Kidney tubule cell (primary cell): ENCODE data around the gene CRISPLD2.

Experiments used
- DNase-seq: peaks from one replicate; pipeline ENCODE4 v3.0.0-alpha.2; 2018; ENCODE audit warnings: low spot score

CRISPLD2 gene

GRCh38 chr16:84884596-84885341 is 65.0 kb downstream of the CRISPLD2 start:
- peak; percentile 11 for DNase-seq

GRCh38 chr16:84885342-84885910 is 65.6 kb downstream of the CRISPLD2 start:
- DNase-seq = no peak

DNA sequence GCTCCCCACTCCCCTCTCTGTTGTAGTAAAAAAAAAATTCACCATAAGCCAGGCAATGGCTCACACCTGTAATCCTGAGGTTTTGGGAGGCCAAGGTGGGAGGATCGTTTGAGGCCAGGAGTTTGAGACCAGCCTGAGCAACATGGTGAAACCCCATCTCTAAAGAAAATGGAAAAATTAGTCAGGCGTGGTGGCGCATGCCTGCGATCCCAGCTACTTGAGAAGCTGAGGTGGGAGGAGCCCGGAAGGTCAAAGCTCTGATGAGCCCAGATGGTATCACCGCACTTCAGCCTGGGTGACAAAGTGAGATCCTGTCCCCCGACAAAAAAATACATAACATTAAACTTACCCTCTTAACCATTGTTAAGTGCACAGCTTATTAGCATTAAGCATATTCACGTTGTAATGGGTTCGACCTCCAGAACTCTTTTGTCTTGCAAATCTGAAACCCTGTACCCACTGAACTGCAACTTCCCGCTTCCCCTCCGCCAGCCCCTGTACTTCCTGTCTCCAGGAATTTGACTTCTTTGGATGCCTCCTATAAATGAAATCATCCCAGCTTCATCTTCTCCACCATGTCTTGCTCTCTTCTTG is 66.8 kb downstream of the CRISPLD2 start:
- DNase-seq = no peak

- DNase-seq = no peak
Measured at GRCh38 chr16:84887207-84887606, 67.4 kb downstream of the CRISPLD2 start.

DNA sequence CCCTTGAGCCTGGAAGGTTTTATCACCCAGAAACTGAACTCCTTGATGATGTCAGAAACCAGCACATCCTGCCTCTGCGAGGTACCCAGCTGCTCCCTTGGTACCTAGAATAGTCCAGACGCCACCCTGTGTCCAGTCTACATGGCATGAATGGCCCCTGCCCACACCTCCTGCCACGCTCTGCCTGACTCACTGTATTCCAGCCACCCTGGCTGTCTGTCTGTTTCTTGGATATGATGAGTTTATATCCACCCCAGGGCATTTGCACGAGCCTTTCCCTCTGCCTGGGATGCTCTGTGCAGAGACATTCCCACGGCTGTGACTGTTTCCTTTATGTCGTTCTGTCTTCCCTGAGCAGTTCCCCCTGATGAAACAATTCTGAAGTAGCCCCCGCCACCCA is 68.7 kb downstream of the CRISPLD2 start:
- DNase-seq = peak; percentile 22

DNA sequence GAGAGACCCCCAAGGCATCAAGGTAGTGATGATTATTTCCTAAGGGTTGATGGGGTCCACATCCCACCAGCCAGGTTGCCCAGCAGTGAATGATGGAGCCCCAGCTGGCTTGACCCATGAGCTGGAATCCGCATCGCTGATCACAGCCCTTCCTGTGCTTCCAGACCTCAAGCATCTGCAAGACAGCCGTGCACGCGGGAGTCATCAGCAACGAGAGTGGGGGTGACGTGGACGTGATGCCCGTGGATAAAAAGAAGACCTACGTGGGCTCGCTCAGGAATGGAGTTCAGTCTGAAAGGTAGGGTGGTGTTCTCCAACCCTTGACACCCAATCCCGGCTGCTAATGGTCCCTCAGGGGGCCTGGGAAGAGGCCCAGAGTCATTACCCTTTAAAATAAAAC is 69.3 kb downstream of the CRISPLD2 start:
- no peak for DNase-seq

DNA sequence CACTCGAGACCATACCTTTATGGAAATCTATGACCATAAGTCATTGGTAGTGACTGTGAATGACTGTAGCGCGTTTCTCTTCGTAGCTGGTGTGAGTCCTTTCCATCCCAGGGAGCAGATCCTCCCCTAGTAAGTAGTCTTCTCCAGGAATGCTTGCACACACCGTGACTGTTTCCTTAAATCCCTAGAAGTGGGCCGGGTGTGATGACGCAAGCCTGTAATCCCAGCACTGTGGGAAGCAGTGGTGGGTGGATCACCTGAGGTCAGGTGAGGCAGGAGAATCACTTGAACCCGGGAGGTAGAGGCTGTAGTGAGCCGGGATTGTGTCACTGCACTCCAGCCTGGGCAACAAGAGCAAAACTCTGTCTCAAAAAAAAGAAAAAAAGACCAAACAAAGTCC is 70.6 kb downstream of the CRISPLD2 start:
- DNase-seq = no peak

DNA sequence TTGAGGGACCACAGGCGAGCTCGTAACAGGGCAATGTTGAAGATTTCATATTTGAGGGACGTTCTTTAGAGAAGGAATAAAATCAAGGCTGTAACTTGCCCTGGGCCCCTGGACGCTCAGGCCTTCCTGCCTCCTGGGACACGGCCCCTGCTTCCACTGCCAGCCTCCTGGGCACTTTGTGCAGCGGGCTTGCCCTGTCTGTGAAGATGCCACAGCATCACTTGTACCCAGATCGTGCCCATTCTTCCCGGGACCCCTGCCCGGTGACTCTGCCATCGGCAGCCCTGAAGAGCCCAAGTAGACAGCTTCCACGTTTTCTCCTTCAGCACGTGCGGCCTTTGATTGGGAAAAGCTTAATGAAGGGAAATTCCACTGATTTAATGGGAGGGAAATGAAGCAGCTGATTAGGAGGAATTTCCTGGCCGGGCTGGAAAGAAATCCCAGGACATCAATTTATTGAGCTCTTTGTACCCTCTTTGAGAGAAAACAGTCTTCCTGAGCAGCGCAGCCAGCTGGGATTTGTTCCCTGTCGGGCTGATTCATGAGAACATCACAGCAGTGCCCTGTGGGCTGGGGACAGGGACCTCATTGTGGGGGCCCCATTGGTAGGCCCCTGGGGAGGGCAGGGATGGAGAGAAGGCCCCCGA is 71.5 kb downstream of the CRISPLD2 start:
- DNase-seq = no peak

GRCh38 chr16:84892097-84892496 is 72.3 kb downstream of the CRISPLD2 start:
- no peak for DNase-seq

GRCh38 chr16:84893467-84893848 is 73.7 kb downstream of the CRISPLD2 start:
- no peak for DNase-seq

GRCh38 chr16:84893849-84894599 is 74.2 kb downstream of the CRISPLD2 start:
- no peak for DNase-seq

GRCh38 chr16:84895016-84895415 is 75.2 kb downstream of the CRISPLD2 start:
- no peak for DNase-seq

GRCh38 chr16:84896847-84897246 is 77.1 kb downstream of the CRISPLD2 start:
- DNase-seq = no peak

GRCh38 chr16:84897911-84898377 is 78.2 kb downstream of the CRISPLD2 start:
- no peak for DNase-seq

- DNase-seq = peak; percentile 50
Measured at GRCh38 chr16:84898447-84898846, 78.7 kb downstream of the CRISPLD2 start.

GRCh38 chr16:84899414-84899813 is 79.6 kb downstream of the CRISPLD2 start:
- no peak for DNase-seq

GRCh38 chr16:84905965-84906460 is 86.2 kb downstream of the CRISPLD2 start:
- DNase-seq = no peak

DNA sequence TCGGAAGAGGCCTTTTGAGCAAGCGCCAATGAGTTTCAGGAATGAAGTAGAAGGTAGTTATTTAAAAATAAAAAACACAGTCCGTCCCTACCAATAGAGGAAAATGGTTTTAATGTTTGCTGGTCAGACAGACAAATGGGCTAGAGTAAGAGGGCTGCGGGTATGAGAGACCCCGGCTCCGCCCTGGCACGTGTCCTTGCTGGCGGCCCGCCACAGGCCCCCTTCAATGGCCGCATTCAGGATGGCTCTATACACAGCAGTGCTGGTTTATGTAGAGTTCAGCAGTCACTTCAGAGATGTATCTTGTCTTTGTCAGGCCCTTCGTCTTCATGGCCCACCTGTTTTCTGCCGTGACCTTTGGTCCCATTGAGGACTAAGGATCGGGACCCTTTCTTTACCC is 87.3 kb downstream of the CRISPLD2 start:
- no peak for DNase-seq

DNA sequence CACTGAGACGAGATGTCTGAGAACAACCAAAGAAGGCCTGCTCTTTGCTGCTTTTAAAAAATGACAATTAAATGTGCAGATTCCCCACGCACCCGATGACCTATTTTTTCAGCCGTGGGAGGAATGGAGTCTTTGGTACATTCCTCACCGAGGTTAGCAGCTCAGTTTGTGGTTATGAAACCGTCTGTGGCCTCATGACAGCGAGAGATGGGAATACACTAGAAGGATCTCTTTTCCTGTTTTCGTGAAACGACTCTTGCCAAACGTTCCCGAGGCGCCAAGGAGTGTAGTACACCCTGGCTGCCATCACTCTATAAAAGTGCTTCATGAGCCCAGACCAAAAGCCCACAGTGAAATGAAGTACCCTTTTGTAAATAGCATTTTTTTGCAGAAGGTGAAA is 87.8 kb downstream of the CRISPLD2 start:
- DNase-seq = no peak

GRCh38 chr16:84909476-84910085 is 89.8 kb downstream of the CRISPLD2 start:
- no peak for DNase-seq

- DNase-seq = no peak
Measured at GRCh38 chr16:84911486-84912216, 91.9 kb downstream of the CRISPLD2 start.
